Hematopoietic multipotent progenitor cell treated with erythropoietin and hydrocortisone succinate and interleukin-3 and kit ligand, for 6 days (in vitro differentiated cells): ENCODE measurements around the gene BCL2L13.
"Not testable (repeated sequence)": the region's sequence is repeated elsewhere in the genome, so short reads cannot be mapped to it uniquely, and the experiment has no call there.

Source experiments
- DNase-seq: peaks from one replicate; pipeline ENCODE4 v3.0.0-alpha.2; 2015

The BCL2L13 gene

DNA sequence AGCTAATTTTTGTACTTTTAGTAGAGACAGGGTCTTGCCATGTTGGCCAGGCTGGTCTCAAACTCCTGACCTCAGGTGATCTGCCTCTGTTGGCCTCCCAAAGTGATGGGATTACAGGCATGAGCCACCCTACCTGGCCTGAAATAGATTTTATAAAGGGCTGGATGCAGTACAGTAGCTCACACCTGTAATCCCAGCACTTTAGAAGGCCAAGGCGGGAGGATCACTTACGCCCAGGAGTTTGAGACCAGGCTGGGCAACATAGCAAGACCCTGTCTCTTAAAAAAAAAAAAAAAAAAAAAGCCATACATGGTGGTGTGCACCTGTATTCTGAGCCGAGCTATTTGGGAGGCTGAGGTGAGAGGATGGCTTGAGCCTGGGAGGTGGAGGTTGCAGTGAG, 59.7 kb downstream of the BCL2L13 start:
- DNase-seq = not testable (repeated sequence)

DNA sequence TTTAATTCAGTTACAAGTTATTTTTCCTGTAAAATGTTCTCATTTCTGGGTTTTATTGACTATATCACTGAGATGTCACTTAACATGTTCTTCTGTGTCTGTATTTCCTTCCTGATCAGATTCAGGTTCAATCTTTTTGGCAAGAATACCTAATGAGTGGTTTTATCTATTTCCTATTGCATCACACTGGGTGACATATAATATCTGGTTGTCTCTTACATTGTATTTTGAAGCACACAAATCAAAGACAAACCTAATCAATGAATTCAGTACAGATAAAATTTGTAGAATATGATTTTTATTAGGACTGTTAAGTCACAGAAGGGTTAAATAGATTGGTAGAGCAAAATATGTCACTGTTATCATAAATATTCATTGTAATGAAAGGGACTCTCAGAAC, 60.4 kb downstream of the BCL2L13 start:
- DNase-seq = peak; percentile 20

DNA sequence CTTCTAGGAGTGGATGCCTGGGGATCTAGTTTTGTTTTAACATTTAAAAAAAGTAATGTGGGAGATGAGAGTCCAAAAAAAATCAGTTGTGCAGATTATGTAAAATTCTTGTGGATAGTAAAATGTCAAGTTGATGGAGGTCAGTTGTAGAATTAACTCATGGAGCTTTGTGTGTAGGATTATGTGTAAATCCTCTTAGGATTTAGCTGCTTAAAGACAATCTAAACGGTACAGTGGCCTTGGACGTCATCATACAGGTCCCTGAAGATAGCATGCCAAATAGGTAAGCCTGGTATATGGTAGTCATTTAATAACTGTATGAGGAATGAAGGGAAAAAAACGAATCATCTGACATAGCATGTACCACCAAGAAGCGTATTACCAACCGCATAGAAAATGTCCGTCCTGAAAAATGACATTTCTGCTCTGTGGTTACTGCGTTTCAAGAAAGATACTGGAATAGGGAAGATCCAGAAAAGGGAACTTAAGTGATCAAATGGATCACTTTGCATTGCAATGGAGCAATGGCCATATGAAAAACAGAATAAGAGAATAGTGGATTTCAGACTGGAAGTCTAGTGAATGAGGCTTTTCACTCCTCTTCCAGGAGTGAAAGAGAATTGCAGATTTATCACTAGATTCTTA, 61.3 kb downstream of the BCL2L13 start:
- no peak for DNase-seq

DNA sequence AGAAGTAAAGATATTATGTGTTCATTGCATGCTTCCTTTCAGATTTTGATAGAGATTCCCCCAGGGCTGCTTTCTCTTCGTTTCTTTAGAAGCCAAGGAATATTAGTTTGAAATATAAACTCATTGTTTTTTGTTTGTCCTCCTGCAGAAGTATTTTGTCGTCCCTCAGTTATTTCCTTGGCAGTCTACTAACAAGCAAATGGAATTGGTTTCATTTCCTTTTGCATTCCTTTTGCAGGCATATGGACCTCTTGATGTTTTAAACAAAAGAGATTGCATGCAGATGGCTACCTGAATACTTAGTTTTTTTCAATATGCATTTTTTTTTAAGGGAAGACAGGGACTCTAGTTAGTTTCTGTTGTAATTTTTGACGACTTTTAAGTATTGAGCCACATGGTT, 62.2 kb downstream of the BCL2L13 start:
- DNase-seq = no peak

DNA sequence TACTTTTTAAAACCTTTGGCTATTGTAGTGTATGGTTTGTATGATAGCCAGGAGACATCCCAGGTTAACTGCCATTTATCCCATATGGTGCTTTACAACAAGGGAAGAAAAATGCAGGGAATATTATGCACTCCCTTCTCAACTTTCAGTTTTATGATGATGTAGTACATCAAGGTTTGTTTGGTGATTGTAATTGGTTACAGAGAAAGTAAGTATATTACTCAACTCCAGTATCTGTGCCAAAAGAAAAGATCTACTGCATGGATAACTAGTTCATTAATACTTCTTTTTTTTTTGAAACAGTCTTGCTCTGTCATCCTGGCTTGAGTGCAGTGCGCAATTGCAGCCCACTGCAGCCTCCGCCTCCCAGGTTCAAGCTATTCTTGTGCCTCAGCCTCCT, 65.3 kb downstream of the BCL2L13 start:
- peak; percentile 19 for DNase-seq

DNA sequence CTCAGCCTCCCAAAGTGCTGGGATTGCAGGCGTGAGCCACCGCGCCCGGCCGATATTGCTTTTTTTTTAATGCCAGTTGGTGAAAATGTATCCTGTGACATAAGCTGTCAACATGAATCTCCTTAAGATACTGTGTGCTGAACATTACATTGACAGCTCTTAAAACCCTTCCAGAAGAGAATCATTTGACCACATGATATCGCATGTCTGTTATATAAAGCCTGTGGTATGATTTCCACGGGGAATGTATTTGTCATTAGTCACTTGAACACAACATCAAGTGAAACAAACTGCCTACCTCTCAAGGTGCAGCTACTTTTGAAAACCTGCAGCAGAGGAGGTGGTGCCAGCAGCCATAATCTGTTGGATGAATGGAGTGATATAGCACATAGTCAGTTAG, 67.0 kb downstream of the BCL2L13 start:
- no peak for DNase-seq

DNA sequence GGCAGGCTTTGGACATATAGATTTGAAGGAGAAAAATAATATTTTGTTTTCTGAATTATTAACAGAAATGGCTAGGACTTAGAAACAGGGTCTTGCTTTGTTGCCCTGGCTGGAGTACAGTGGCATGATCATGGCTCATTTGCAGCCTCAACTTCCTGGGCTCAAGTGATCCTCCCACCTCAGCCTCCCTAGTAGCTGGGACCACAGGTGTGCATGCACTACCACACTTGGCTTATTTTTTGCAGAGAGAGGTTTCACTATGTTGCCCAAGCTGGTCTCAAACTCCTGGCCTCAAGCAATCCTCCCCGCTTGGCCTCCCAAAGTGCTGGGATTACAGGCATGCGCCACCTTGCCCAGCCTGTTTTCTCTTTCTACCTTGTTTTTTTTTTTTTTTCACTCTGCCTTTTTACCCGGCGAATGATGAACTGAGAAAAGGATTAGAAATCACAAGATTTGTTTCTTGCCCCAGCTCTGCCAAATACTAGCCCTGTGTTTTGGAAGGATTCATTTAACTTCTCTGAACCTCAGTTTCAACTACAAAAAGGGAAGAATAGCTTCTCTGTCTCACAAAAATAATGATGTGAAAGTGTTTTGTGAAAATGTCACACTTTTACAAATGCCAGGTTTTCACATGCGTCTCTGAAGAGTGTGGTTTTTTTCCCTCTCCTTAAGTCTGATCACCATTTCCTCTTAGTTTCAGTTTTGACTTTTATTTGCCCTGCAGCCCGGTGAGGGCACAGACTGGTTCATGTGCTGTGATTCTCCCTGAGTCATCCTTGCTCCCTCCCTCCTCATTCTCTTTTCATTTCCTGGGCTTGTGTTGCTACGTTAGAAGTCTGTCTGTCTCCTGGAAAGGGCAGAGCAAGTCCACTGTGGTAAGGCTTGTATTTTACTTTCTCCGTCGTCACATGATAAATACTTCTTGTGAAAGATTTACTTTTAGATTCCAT, 67.7 kb downstream of the BCL2L13 start:
- peak; percentile 79 for DNase-seq

DNA sequence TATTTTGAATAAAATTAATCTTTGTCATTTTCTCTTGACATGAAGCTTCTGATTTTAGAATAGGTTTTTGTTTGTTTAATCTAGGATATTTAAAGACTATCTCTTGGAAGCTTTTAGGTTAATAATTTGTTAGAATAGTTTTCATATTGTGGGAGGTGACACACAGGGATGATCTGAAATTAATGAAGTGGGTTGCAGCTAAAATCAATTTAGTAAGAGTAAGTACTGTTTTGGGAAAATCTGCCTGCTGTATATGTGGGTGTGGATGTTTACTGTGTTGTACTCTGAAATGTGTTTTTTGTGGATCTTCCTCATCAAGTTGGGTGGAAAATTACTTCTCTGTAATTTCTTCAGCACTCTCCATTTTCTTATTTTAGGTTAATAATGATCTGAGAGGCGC, 68.4 kb downstream of the BCL2L13 start:
- DNase-seq = no peak

DNA sequence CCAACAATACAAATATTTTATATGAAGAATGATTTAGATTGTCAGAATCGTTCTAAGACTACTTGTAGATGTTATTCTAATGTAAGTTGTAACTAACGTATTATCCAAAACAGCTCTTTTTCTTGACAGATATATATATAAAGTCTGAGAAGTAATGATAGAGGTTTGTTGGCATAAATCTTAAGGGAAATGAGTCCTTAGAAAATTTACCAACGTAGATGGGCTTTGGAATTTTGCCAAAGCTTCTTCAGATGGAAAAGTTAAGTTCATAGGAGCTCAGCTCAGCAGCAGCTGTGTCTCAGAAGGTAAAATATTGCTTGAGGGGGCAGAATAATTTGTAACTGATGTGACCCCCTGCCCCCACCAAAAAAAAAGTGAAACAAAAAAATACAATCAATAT, 69.0 kb downstream of the BCL2L13 start:
- DNase-seq = no peak

DNA sequence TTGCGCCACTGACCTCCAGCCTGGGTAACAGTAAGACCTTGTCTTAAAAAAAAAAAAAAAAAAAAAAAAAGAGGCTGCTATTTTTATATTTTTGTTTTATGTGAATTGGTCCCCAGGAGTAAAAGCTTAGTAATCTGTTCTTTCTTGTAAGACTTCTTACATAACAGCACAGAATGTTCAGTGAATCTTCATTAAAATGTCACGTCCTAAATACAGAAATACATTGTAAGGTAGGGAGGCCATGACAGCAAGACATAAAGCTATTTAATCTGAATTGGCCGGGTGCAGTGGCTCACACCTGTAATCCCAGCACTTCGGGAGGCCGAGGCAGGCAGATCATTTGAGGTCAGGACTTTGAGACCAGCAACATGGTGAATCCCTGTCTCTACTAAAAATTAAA, 71.5 kb downstream of the BCL2L13 start:
- no peak for DNase-seq

DNA sequence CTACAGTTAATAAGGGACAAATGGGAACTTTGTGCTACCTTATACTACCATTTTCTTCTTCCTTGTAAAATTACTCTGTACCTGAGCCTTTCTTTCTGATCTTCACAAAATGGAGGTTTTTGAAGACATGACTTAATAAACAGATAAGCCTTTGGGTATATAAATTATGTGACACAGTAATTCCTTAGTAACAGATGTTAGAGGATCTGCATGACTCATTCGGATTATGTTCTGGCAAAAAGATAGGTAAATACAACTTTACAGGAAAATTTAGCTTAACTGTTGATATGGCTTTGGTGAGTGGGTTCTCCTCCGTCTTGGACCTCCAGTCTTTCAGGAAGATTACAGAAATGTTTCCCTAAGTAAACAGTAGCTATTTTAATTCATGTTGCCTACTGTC, 73.9 kb downstream of the BCL2L13 start:
- DNase-seq = no peak

DNA sequence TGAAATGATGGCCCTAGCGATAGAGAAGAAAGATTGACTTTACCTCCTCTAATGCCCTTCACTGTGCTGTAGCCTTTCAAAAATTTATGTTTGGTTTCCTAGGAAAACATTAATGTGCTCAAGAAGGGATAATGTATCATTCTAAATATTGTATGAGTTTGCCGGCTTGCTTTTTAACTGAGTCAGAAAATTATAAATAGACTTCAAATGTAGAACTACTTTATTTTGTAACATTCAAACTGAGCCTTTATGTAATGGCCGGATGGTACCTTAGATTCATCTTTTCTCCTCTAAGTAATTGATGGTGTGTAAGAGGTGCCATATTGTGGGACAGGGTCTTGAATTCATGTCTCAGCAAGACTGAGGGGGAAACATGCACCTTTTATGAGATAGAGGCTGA, 78.0 kb downstream of the BCL2L13 start:
- DNase-seq = no peak

DNA sequence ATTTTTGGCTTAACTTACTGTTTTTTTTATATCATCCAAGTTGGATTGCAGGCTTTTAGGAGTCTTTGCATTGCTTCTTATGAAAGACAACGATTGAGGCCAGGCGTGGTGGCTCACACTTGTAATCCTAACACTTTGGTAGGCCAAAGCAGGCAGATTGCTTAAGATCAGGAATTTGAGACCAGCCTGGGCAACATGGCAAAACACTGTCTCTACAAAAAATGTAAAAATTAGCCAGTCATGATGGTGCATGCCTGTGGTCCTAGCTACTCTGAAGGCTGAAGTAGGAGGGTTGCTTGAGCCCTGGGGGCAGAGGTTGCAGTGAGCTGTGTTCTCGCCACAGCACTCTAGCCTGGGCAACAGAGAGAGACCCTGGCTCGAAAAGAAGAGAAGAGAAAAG, 79.2 kb downstream of the BCL2L13 start:
- no peak for DNase-seq

DNA sequence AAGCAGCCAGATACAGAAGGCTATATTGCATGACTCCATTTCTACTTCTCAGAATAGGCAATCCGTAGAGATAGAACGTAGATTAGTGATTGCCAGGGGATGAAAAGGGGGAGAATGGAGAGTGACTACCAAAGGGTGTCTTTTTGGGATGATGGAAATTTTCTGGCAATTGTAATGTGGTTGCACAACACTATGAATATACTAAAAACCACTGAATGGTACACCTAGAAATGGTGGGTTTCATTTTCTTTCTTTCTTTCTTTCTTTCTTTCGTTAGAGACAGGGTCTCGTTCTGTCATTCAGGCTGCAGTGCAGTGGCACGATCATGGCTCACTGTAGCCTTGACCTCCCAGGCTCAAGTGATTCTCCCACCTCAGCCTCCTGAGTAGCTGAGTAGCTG, 81.4 kb downstream of the BCL2L13 start:
- DNase-seq = no peak

DNA sequence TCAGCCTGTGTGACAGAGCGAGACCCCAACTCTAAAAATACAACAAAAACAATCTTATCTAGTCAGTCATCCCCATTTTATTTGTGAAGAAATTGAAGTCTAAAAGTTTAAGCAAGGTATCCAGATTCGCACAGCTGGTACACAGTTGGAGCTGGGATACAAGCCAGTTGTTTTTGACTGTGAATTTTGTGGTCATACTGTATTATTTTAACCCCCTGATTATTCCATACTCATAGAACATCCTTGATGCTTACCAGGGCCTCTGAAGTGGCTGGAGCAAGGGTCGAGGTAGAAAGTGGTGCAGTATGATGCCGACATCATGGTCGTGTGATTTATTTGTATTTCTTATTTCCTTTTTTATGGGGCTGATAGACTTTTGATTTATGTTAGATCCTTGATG, 85.7 kb downstream of the BCL2L13 start:
- no peak for DNase-seq

DNA sequence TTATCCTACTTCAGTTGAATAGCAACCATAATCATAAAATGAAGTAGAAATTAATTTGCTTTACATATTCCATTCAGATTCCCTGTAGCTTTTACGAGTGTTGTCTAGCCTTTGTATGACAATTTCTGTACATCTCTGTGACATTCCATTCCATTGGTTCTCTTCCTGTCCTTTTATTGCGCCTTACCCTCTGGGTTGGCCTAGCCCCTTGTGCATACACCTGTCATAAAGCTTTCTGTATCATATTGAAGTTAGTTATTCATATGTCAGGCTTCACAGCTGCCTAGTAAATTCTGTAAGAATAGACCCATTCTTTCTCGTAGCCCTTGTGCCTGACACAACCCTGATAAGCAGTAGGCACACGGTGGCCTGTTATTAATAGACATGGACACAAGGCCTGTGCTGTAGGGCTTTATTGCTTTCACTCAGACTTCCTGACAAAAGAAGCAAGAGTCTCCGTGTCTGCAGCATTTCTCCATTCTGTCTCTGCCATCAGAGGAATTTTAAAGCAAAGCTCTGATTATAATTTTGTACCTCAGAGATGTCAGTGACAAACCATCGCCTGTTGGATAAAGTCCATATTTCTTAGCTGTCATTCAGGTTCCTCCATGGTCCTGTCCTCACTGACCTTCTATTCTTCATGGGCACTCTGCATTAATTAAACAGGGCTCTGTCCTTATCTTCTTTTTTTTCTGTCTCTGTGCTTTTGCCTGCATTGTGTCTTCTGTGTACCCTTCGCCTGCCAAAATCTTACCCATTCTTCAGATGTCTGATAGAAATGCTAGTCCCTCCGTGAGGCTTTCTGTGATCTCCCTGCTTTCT, 86.3 kb downstream of the BCL2L13 start:
- peak; percentile 67 for DNase-seq

DNA sequence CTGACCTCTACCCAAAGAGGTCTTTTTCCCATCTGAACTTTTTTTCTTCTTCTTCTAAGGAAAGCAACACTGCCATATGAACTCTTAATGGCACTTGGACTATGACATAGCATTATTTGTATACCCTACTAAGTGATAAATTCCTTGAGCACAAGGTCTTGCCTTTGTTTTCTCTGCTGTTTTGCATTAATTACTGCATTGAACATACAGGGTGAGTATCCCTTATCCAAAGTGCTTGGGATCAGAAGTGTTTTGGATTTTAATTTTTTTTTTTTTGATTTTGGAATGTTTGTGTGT, 86.9 kb downstream of the BCL2L13 start:
- DNase-seq = no peak

DNA sequence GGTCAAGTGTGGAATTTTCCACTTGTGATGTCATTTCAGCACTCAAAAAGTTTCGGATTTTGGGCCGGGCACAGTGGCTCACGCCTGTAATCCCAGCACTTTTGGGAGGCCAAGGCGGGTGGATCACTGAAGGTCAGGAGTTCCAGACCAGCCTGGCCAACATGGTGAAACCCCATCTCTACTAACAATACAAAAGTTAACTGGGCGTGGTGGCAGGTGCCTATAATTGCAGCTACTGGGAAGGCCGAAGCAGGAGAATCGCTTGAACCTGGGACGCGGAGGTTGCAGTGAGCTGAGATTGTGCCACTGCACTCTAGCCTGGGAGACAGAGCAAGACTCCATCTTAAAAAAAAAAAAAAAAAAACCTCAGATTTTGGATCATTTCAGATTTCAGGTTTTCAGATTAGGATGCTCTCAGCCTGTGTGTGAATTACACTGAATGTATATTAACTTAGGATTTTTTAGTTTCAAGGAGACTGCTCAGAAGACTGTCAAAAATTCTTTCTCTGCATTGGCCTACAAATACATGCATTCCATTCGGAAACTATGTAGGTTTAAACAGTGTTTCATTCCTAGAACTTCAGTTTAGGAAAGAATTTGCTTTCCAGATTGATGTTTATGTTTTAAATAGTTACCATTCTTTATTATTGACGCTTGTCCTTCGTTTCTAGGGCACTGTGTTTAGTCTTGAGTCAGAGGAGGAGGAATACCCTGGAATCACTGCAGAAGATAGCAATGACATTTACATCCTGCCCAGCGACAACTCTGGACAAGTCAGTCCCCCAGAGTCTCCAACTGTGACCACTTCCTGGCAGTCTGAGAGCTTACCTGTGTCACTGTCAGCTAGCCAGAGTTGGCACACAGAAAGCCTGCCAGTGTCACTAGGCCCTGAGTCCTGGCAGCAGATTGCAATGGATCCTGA, 87.7 kb downstream of the BCL2L13 start:
- no peak for DNase-seq

DNA sequence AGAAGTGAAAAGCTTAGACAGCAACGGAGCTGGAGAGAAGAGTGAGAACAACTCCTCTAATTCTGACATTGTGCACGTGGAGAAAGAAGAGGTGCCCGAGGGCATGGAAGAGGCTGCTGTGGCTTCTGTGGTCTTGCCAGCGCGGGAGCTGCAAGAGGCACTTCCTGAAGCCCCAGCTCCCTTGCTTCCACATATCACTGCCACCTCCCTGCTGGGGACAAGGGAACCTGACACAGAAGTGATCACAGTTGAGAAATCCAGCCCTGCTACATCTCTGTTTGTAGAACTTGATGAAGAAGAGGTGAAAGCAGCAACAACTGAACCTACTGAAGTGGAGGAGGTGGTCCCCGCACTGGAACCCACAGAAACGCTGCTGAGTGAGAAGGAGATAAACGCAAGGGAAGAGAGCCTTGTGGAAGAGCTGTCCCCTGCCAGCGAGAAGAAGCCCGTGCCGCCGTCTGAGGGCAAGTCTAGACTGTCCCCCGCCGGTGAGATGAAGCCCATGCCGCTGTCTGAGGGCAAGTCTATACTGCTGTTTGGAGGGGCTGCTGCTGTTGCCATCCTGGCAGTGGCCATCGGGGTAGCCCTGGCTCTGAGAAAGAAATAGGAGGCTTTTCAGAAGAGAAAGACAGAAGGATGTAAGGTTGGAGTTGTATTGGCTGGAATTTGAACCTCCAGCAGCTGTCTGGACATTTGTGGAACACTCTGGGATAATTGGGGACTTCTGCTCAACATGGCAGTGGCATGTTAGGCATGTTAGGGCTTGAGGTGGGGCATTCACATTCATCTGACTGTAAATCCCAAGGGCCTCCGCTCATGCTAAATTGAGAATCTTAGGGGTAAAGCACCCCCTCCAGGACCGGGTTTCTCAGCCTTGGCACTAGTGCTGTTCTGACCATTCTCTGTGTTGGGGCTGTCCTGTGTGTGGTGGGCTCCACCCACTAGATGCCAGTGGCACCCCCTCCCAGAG, 88.7 kb downstream of the BCL2L13 start:
- peak; percentile 47 for DNase-seq

DNA sequence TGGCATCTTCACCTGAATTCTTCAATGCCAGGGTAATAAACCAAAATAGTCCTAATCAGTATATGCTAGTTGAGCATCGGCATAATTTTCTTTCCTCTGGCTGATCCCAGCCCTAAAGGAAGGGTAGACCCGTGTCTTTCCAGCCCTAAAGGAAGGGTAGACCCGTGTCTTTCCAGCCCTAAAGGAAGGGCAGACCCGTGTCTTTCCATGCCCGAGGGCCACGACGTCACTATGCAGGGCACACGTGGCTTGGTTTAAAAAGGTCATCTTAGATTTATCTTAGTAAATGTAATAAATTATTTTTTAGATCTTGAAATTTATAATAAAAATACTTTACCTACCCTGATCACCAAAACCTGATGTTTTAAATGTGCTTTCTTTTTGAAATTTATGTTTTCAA, 90.2 kb downstream of the BCL2L13 start:
- no peak for DNase-seq

DNA sequence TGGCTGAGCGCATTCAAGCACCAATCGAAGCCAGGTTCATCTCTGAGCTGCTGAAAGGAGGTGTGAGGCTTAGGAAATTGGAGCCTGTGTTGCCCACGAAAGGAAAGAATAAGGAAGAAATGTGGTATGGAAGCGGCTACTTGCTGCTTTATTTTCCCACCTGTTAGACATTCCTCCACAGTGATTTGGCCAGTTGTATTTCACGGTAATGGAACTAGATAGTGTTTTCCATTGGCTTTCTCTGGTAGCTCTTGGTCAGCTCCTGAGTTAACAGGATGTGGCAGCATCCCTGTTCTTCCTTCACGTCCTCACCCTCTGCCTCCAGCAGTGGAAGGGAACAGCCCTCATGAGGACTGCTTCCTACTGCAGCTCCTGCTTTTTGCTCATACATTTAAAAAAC, 91.0 kb downstream of the BCL2L13 start:
- DNase-seq = no peak
